ENCODE measurements around the gene ASF1B. TPM values are rescaled to one million over a fixed set of nuclear protein-coding genes. Genes with fewer than 3 reads are reported as not detected.

ASF1B gene
- total RNA-seq, 2 donors from 2014 or later: 37.8 to 47.8 TPM

GRCh38 chr19:14085309-14085995 lies 50.9 kb downstream of the ASF1B start, which contains the start of gene C19orf67:
TSS of gene C19orf67 (minus strand) at chr19:14085783. CDS start at chr19:14085627, 156 bp downstream.
- 72 to 76% methylated on average over 32 to 54 of the region's 54 CpGs for WGBS, 2 experiments (ENCODE audit: insufficient coverage in 1 of 2, insufficient read length in 1 of 2)
- peak; percentile 76 for DNase-seq
- no peak within 1 kb of the TSS for H3K27ac ChIP-seq (ENCODE audit: low read depth, low read length)
- Mint-ChIP-seq H3K4me1 (peaks cover 5% of the 10 kb centered on the region), H3K4me3 (peak within 1 kb of the TSS; percentile 40), H3K27me3 (ENCODE audit: insufficient read depth) (peaks cover 29% of the 10 kb centered on the region), H3K36me3 (ENCODE audit: low read depth) (peaks cover 23% of the 10 kb centered on the region), H3K27ac (peak within 1 kb of the TSS; percentile 58), H3K9me3 (no peaks in the 10 kb centered on the region)
- no peak for TF ChIP-seq CTCF (conservative IDR thresholded peaks at IDR 0.05)
- no peak within 1 kb of the TSS for H3K4me3 ChIP-seq (ENCODE audit: low read length)
- no peak within 1 kb of the TSS for H3K9ac ChIP-seq (ENCODE audit: extremely low read depth, low read length, poor library complexity, severe bottlenecking)
- no peaks in the 10 kb centered on the region for H3K27me3 ChIP-seq (ENCODE audit: control insufficient read depth, insufficient read depth, low read length, poor library complexity, severe bottlenecking)
- H3K4me1 ChIP-seq (ENCODE audit: control insufficient read depth, insufficient read depth, low read length): no peaks in the 10 kb centered on the region
- H3K36me3 ChIP-seq (ENCODE audit: control insufficient read depth, insufficient read depth, low read length): peaks cover 16% of the 10 kb centered on the region
- no peaks in the 10 kb centered on the region for H3K9me3 ChIP-seq (ENCODE audit: control insufficient read depth, low read length)

DNA sequence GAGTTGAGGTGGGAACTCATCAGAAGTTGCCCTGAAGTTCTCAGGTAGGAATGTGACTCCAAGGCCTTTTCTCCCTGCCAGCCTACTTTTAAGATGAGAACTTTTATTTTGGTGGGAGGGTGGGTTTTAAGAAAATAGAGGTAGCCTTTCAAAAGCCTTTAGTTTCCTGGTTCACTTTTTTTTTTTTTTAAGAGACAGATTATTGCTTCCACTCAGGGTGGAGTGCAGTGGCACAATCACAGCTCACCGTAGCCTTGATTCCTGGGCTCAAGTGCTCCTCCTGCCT lies 53.8 kb downstream of the ASF1B start:
- WGBS, 2 experiments (ENCODE audit: insufficient coverage in 1 of 2, insufficient read length in 1 of 2): 48 to 56% methylated on average over 1 of the region's 1 CpG
- Histone ChIP-seq H3K4me3 (ENCODE audit: low read length) (no peak overlapping the region), H3K4me1 (ENCODE audit: control insufficient read depth, insufficient read depth, low read length) (no peaks in the 10 kb centered on the region), H3K9ac (ENCODE audit: extremely low read depth, low read length, poor library complexity, severe bottlenecking) (no peak overlapping the region), H3K9me3 (ENCODE audit: control insufficient read depth, low read length) (no peaks in the 10 kb centered on the region), H3K27ac (ENCODE audit: low read depth, low read length) (no peak overlapping the region), H3K36me3 (ENCODE audit: control insufficient read depth, insufficient read depth, low read length) (peaks cover 7% of the 10 kb centered on the region), H3K27me3 (ENCODE audit: control insufficient read depth, insufficient read depth, low read length, poor library complexity, severe bottlenecking) (no peaks in the 10 kb centered on the region)
- H3K4me1 Mint-ChIP-seq: peaks cover 3% of the 10 kb centered on the region
- DNase-seq: no peak
- no peaks in the 10 kb centered on the region for H3K9me3 Mint-ChIP-seq
- H3K4me3 Mint-ChIP-seq: peak overlapping the region; percentile 79
- no peak overlapping the region for H3K27ac Mint-ChIP-seq
- TF ChIP-seq CTCF (conservative IDR thresholded peaks at IDR 0.05): no peak
- peaks cover 8% of the 10 kb centered on the region for H3K36me3 Mint-ChIP-seq (ENCODE audit: low read depth)
- peaks cover 22% of the 10 kb centered on the region for H3K27me3 Mint-ChIP-seq (ENCODE audit: insufficient read depth)

DNA sequence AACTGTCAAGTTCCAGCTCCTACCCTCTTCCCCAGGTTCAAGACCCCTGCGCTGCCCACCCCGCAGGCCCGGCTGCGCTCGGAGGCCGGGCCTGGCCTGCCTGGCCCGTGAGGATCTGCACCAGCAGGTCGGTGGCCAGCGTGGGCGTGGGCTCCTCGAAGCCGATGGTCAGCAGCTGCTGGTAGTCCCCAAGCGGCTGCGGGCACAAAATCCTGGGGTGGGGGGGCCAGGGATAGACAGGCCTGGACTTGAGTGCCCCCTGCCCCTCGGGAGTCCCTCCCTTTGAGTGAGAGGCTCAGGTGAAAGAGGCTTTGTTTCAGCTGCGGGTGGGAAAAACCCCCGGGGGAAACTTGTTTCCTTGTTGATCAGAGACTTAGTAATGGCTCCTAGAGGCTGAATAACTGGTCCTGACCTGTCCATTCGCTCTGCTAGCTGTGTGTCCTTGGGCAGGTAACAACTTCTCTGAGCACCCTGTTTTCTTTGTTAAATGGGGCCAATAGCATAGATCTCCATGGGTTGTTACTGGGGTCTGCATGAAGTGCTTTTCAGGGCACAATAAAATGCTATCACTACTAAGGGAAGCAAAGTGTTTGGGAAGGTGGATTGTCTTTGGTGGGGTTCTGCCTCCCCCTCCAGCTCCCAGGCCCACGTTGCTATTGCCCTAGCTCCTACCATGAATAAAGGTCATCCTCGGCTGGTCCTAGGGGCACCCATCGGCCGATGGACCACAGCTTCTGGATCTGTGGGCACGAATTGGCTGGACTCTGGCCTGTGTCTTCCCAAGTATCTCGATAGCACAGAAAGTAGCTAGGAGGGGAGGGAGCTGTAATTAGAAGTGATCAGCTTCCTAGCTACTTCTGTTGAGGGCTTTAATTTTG lies 54.4 kb downstream of the ASF1B start:
- Mint-ChIP-seq H3K27me3 (ENCODE audit: insufficient read depth) (peaks cover 26% of the 10 kb centered on the region), H3K4me1 (peaks cover 3% of the 10 kb centered on the region), H3K4me3 (peak overlapping the region; percentile 79), H3K27ac (peak overlapping the region; percentile 84), H3K9me3 (no peaks in the 10 kb centered on the region), H3K36me3 (ENCODE audit: low read depth) (peaks cover 5% of the 10 kb centered on the region)
- Histone ChIP-seq H3K27me3 (ENCODE audit: control insufficient read depth, insufficient read depth, low read length, poor library complexity, severe bottlenecking) (no peaks in the 10 kb centered on the region), H3K27ac (ENCODE audit: low read depth, low read length) (peak overlapping the region; percentile 82), H3K9me3 (ENCODE audit: control insufficient read depth, low read length) (no peaks in the 10 kb centered on the region), H3K4me1 (ENCODE audit: control insufficient read depth, insufficient read depth, low read length) (no peaks in the 10 kb centered on the region), H3K36me3 (ENCODE audit: control insufficient read depth, insufficient read depth, low read length) (peaks cover 4% of the 10 kb centered on the region), H3K9ac (ENCODE audit: extremely low read depth, low read length, poor library complexity, severe bottlenecking) (peak overlapping the region; percentile 45), H3K4me3 (ENCODE audit: low read length) (peak overlapping the region; percentile 96)
- 45 to 79% methylated on average over 9 to 24 of the region's 24 CpGs for WGBS, 2 experiments (ENCODE audit: insufficient coverage in 1 of 2, insufficient read length in 1 of 2)
- DNase-seq: no peak
- TF ChIP-seq CTCF (conservative IDR thresholded peaks at IDR 0.05): no peak
